Mucosa of gallbladder (tissue), 1 donor: Measurements from ENCODE around the gene NCL. TPM values are rescaled to one million over a fixed set of nuclear protein-coding genes. Genes with fewer than 3 reads are reported as not detected.
"Not testable (repeated sequence)": the region's sequence is repeated elsewhere in the genome, so short reads cannot be mapped to it uniquely, and the experiment has no call there.

ENCODE experiments used
- DNase-seq: peaks from one replicate; pipeline ENCODE4 v3.0.0-alpha.2; 2020; ENCODE audit warnings: low spot score
- total RNA-seq: library from RNA; stranded (reverse); gene quantifications from one replicate; pipeline ENCODE4 v1.2.1, GENCODE V29; 2021
- donor health status: DM: no; HTN: no; CAD: no.

Gene NCL
- total RNA-seq, 1 donor from 2014 or later: 263 TPM

- DNase-seq: not testable (repeated sequence)
Measured at GRCh38 chr2:231405601-231406367, 58.5 kb downstream of the NCL start.

DNA sequence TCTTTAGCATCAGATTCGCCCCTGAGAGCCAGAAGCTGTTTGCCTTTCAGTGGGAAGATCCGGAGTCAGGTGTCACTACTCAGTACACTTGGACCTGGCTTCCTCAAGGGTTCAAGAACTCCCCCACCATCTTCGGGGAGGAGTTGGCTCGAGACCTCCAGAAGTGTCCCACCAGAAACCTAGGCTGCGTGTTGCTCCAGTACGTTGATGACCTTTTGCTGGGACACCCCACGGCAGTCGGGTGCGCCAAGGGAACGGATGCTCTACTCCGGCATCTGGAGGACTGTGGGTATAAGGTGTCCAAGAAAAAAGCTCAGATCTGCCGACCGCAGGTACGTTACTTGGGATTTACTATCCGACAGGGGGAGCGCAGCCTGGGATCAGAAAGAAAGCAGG is 60.1 kb downstream of the NCL start:
- not testable (repeated sequence) for DNase-seq

Other genes starting within 250 kb of the NCL start
- gene B3GNT7, start 68.8 kb downstream of the NCL start, total RNA-seq: 281 TPM
- gene NMUR1, start 66.0 kb upstream of the NCL start, total RNA-seq: 1.1 TPM
- gene TEX44, start 128.4 kb upstream of the NCL start, total RNA-seq: not detected
- gene PTMA, start 244.0 kb upstream of the NCL start, total RNA-seq: 763 TPM